Body of pancreas (tissue), 4 donors: Measurements from ENCODE around the gene TOX3. TPM values are rescaled to one million over a fixed set of nuclear protein-coding genes. Genes with fewer than 3 reads are reported as not detected.

Experiments used
- ATAC-seq: fragments of 150-250 bp; one replicate; pipeline ENCODE4 v1.9.1; 2016
- DNase-seq, 4 donors: peaks; one replicate each; pipeline ENCODE4 v3.0.0-alpha.2; 2019
- H3K27ac ChIP-seq, 4 donors: fragments of 200-600 bp; sonication (generic); 1 replicate in 3 of 4; 2 replicates in 1 of 4; pipeline versions ENCODE4 v1.5.1 to v1.6.1; 2016 to 2019; ENCODE audit warnings: mild to moderate bottlenecking in 1 of 4, mixed read lengths in 1 of 4, moderate library complexity in 1 of 4
- H3K27me3 ChIP-seq, 2 donors: fragments of 200-600 bp; sonication (generic); one replicate each; pipeline ENCODE4 v1.6.0; 2016; ENCODE audit warnings: mild to moderate bottlenecking in 1 of 2
- H3K36me3 ChIP-seq, 2 donors: fragments of 200-600 bp; sonication (generic); replicated peaks in 1 of 2; 2 replicates each; pipeline ENCODE4 v1.5.1; 2016; ENCODE audit warnings: low read depth in 2 of 2; ENCODE audit not compliant: insufficient read depth in 1 of 2
- H3K4me1 ChIP-seq: fragments of 200-600 bp; sonication (generic); one replicate; pipeline ENCODE4 v1.6.0; 2016
- H3K4me3 ChIP-seq, 2 donors: fragments of 200-600 bp; sonication (generic); 1 replicate in 1 of 2; 2 replicates in 1 of 2; pipeline ENCODE4 v1.5.1; 2016 to 2019
- H3K9me3 ChIP-seq, 3 donors: fragments of 200-600 bp; sonication (generic); 1 replicate in 2 of 3; 2 replicates in 1 of 3; pipeline ENCODE4 v1.5.1; 2016
- CTCF ChIP-seq, 7 experiments: fragments of 450-650 bp in 4 of 7; fragments of 200-600 bp in 3 of 7; sonication (generic) in 3 of 7; IDR thresholded peaks; one replicate each; pipeline ENCODE4 v1.5.1; 2016 to 2019; ENCODE audit warnings: antibody characterized with exemption in 7 of 7
- POLR2A ChIP-seq, 3 donors: fragments of 450-650 bp; IDR thresholded peaks; one replicate each; pipeline ENCODE4 v1.6.1; 2016; ENCODE audit warnings: antibody characterized with exemption in 3 of 3, mild to moderate bottlenecking in 2 of 3
- WGBS, 2 donors: methylation state at CpG; one replicate each; pipeline ENCODE4 v1.1.5; 2017; 5-methylcytosine and 5-hydroxymethylcytosine counted together
- intact Hi-C: fragments of 100-400 bp; cut with DNase I; formaldehyde crosslinking; loops from one replicate; pipeline ENCODE4 v1.15.1; 2023
- total RNA-seq, 2 donors: library from RNA; depleted of rRNA; stranded (reverse); fragments of >200 nt; gene quantifications; one replicate each; pipeline ENCODE4 v1.1.0, GENCODE V29; 2016

Gene TOX3
- total RNA-seq, 2 donors from 2014 or later = 1.3 to 5.2 TPM

GRCh38 chr16:52512297-52512987, 34.5 kb downstream of the TOX3 start:
- no peak overlapping the region for H3K27ac ChIP-seq
- no peak overlapping the region for H3K4me3 ChIP-seq
- no peaks in the 10 kb centered on the region for H3K9me3 ChIP-seq
- H3K36me3 ChIP-seq = no peaks in the 10 kb centered on the region
- H3K4me1 ChIP-seq = no peaks in the 10 kb centered on the region
- intact Hi-C loops = no loop called here
- 87 to 92% methylated on average over 4 of the region's 4 CpGs for WGBS, 2 donors
- no peaks in the 10 kb centered on the region for H3K27me3 ChIP-seq
- ATAC-seq = no peak
- DNase-seq = no peak
- no peak for TF ChIP-seq CTCF (IDR thresholded peaks at IDR 0.05)
- no peak for TF ChIP-seq POLR2A (IDR thresholded peaks at IDR 0.05)

GRCh38 chr16:52501746-52502145, 45.2 kb downstream of the TOX3 start:
- TF ChIP-seq POLR2A (IDR thresholded peaks at IDR 0.05) (no peak), CTCF (IDR thresholded peaks at IDR 0.05) (no peak)
- ATAC-seq = no peak
- Histone ChIP-seq H3K27me3 (no peaks in the 10 kb centered on the region), H3K36me3 (no peaks in the 10 kb centered on the region), H3K27ac (no peak overlapping the region), H3K4me1 (peaks cover 14% of the 10 kb centered on the region), H3K4me3 (no peak overlapping the region), H3K9me3 (no peaks in the 10 kb centered on the region)
- WGBS, 2 donors = 82 to 88% methylated on average over 4 of the region's 4 CpGs
- DNase-seq = no peak
- intact Hi-C loops = no loop called here

GRCh38 chr16:52500963-52501362, 46.0 kb downstream of the TOX3 start:
- no peaks in the 10 kb centered on the region for H3K27me3 ChIP-seq
- intact Hi-C loops = no loop called here
- H3K27ac ChIP-seq = no peak overlapping the region
- TF ChIP-seq POLR2A (IDR thresholded peaks at IDR 0.05) (no peak), CTCF (IDR thresholded peaks at IDR 0.05) (no peak)
- H3K4me1 ChIP-seq = peaks cover 21% of the 10 kb centered on the region
- no peaks in the 10 kb centered on the region for H3K9me3 ChIP-seq
- no peaks in the 10 kb centered on the region for H3K36me3 ChIP-seq
- no peak overlapping the region for H3K4me3 ChIP-seq
- no peak for ATAC-seq
- no peak for DNase-seq

GRCh38 chr16:52499060-52499440, 47.9 kb downstream of the TOX3 start:
- ATAC-seq = no peak
- DNase-seq = no peak
- no peaks in the 10 kb centered on the region for H3K9me3 ChIP-seq
- TF ChIP-seq CTCF (IDR thresholded peaks at IDR 0.05) (no peak), POLR2A (IDR thresholded peaks at IDR 0.05) (no peak)
- H3K4me3 ChIP-seq = no peak overlapping the region
- 69 to 77% methylated on average over 5 of the region's 5 CpGs for WGBS, 2 donors
- H3K27me3 ChIP-seq = no peaks in the 10 kb centered on the region
- H3K27ac ChIP-seq = no peak overlapping the region
- H3K36me3 ChIP-seq = no peaks in the 10 kb centered on the region
- intact Hi-C loops = no loop called here
- H3K4me1 ChIP-seq = peaks cover 40% of the 10 kb centered on the region
